HTERT RPE-1 (cell line): ENCODE data around the gene ACADS.

ENCODE experiments used
- in situ Hi-C: fragments of 300-500 bp; cut with MboI; formaldehyde crosslinking; loops from 4 replicates; pipeline ENCODE4 v1.14.3; 2020; ENCODE audit warnings: low sequenced_read_pairs

The ACADS gene

GRCh38 chr12:120700886-120701285 is 24.7 kb upstream of the ACADS start:
- in situ Hi-C loops: no loop called here

- in situ Hi-C loops: no loop called here
Measured at GRCh38 chr12:120702637-120703036, 23.0 kb upstream of the ACADS start.

GRCh38 chr12:120703311-120703942 is 22.2 kb upstream of the ACADS start:
- in situ Hi-C loops: no loop called here

- in situ Hi-C loops: no loop called here
Measured at GRCh38 chr12:120705618-120706017, 20.0 kb upstream of the ACADS start.

GRCh38 chr12:120706029-120706428 is 19.6 kb upstream of the ACADS start:
- in situ Hi-C loops: no loop called here

- in situ Hi-C loops: no loop called here
Measured at GRCh38 chr12:120708651-120709050, 17.0 kb upstream of the ACADS start.

GRCh38 chr12:120710031-120710804 is 15.4 kb upstream of the ACADS start, which contains the start of gene UNC119B:
UNC119B (plus strand) TSS chr12:120710458; CDS start chr12:120710475, 17 bp downstream.
- in situ Hi-C loops: no loop called here

- in situ Hi-C loops: no loop called here
Measured at GRCh38 chr12:120710805-120711296, 14.8 kb upstream of the ACADS start.

GRCh38 chr12:120711411-120711810 is 14.2 kb upstream of the ACADS start:
- in situ Hi-C loops: no loop called here

- in situ Hi-C loops: no loop called here
Measured at GRCh38 chr12:120712610-120713009, 13.0 kb upstream of the ACADS start.

GRCh38 chr12:120713861-120714482 is 11.7 kb upstream of the ACADS start:
- in situ Hi-C loops: no loop called here

- in situ Hi-C loops: no loop called here
Measured at GRCh38 chr12:120718055-120718454, 7.6 kb upstream of the ACADS start.

- in situ Hi-C loops: no loop called here
Measured at GRCh38 chr12:120719072-120719471, 6.6 kb upstream of the ACADS start.

- in situ Hi-C loops: no loop called here
Measured at GRCh38 chr12:120719496-120720233, 6.0 kb upstream of the ACADS start.

GRCh38 chr12:120720234-120720986 is 5.2 kb upstream of the ACADS start:
- in situ Hi-C loops: no loop called here

GRCh38 chr12:120720987-120721801 is 4.4 kb upstream of the ACADS start:
- in situ Hi-C loops: no loop called here

- in situ Hi-C loops: no loop called here
Measured at GRCh38 chr12:120721866-120722265, 3.8 kb upstream of the ACADS start.

- in situ Hi-C loops: no loop called here
Measured at GRCh38 chr12:120722784-120723183, 2.8 kb upstream of the ACADS start.

- in situ Hi-C loops: no loop called here
Measured at GRCh38 chr12:120724720-120725119, 906 bp upstream of the ACADS start.
